ENCODE data around the gene FEN1. TPM values are rescaled to one million over a fixed set of nuclear protein-coding genes. Genes with fewer than 3 reads are reported as not detected.

The FEN1 gene
- total RNA-seq, 1 experiment from 2014 or later: 89.5 TPM

GRCh38 chr11:61820174-61820573 is 27.5 kb downstream of the FEN1 start:
- RAD21 ChIA-PET (ENCODE audit: low non-redundant PET in 1 of 2, low total read pairs in 2 of 2, uncharacterized antibody in 2 of 2, unreplicated experiment in 2 of 2): no interaction called here
- H3K4me3 ChIP-seq (replicated peaks in 1 of 2; ENCODE audit: low read depth in 1 of 2, low read length in 2 of 2): no peak overlapping the region
- TF ChIP-seq, protein P1, sequence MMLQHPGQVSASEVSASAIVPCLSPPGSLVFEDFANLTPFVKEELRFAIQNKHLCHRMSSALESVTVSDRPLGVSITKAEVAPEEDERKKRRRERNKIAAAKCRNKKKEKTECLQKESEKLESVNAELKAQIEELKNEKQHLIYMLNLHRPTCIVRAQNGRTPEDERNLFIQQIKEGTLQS (IDR thresholded peaks at IDR 0.05): no peak
- TF ChIP-seq SIN3A (IDR thresholded peaks at IDR 0.05; ENCODE audit: low read depth) (no peak), EGR1 (IDR thresholded peaks at IDR 0.05; ENCODE audit: low read depth) (no peak)
- peak overlapping the region; percentile 64 for H3K4me2 ChIP-seq (ENCODE audit: low read length)
- H3K79me2 ChIP-seq (ENCODE audit: insufficient read depth, low read length): peaks cover 9% of the 10 kb centered on the region
- H3K9me2 ChIP-seq (ENCODE audit: insufficient read depth): no peaks in the 10 kb centered on the region
- DNase-seq (ENCODE audit: low read depth, low spot score) (no peak), ATAC-seq (no peak)
- H4K20me1 ChIP-seq (ENCODE audit: insufficient read depth): no peaks in the 10 kb centered on the region
- peaks cover 28 to 45% of the 10 kb centered on the region in 2 experiments for H3K4me1 ChIP-seq (ENCODE audit: control insufficient read depth in 1 of 2, insufficient read depth in 2 of 2, low read length in 2 of 2)
- POLR2A ChIA-PET: interaction anchor here (1.0 to 1.7 kb wide), 2 partner anchors 23 to 127 kb away, joined by 3 read pairs; no protein-coding TSS in a partner anchor
- peak overlapping the region; percentile 23; the same call in 1 of the 2 replicates for H3K9ac ChIP-seq (ENCODE audit: low read length)
- no peak overlapping the region for H2AFZ ChIP-seq (ENCODE audit: low read depth, low read length, poor library complexity, severe bottlenecking)
- no TSS peak for BruUV-seq (replicated peaks)
- no peaks in the 10 kb centered on the region for H3K9me3 ChIP-seq (ENCODE audit: control insufficient read depth in 1 of 2, insufficient read depth in 1 of 2, low read depth in 1 of 2, low read length in 2 of 2)
- H3K27ac ChIP-seq (ENCODE audit: low read depth, low read length): peak overlapping the region; percentile 46
- H3K27me3 ChIP-seq (ENCODE audit: insufficient read depth, low read length): no peaks in the 10 kb centered on the region
- no peaks in the 10 kb centered on the region for H3K36me3 ChIP-seq (ENCODE audit: control insufficient read depth in 1 of 2, insufficient read depth in 2 of 2, low read length in 2 of 2)
- intact Hi-C loops (cut with micrococcal nuclease): no loop called here
- CTCF ChIA-PET: interaction anchor here (1.7 kb wide), 1 partner anchor 288 kb away, joined by 5 read pairs; no protein-coding TSS in a partner anchor

DNA sequence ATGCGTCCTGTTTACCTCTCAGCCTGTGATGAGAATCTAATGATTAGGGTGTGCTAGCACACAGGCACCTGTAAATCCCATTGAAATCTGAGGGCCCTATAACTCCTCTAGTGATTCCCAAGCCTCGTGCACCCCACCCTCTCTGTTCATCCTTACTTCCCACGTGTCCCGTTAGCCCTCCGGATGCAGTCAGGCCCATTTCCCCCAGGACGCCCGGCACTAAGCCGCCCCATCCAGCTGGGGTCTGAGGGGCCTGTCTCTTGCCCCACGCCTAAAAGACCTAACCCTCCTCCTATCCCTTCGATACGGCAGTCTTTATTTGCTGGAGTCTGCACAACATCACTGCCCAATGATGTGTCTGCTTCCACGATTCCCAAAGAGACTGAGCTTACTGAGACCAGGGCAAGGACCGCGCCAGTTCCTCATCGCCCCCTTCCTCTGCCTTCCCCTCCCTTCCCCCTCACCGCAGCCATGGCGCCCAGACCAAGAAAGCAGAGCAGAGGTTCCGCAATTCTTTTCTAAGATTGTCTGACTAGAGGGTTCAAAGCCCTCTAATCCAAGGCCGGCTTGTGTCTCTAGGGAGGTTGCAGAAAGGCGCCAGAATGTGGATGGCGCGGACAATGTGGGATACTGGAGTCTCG is 34.3 kb downstream of the FEN1 start:
- POLR2A ChIA-PET: no interaction called here
- Histone ChIP-seq H3K4me1 (ENCODE audit: control insufficient read depth in 1 of 2, insufficient read depth in 2 of 2, low read length in 2 of 2) (no peaks in the 10 kb centered on the region), H3K4me2 (ENCODE audit: low read length) (no peak overlapping the region), H3K9ac (ENCODE audit: low read length) (no peak overlapping the region), H3K27ac (ENCODE audit: low read depth, low read length) (no peak overlapping the region), H4K20me1 (ENCODE audit: insufficient read depth) (no peaks in the 10 kb centered on the region), H3K27me3 (ENCODE audit: insufficient read depth, low read length) (no peaks in the 10 kb centered on the region), H2AFZ (ENCODE audit: low read depth, low read length, poor library complexity, severe bottlenecking) (no peak overlapping the region), H3K9me3 (ENCODE audit: control insufficient read depth in 1 of 2, insufficient read depth in 1 of 2, low read depth in 1 of 2, low read length in 2 of 2) (no peaks in the 10 kb centered on the region), H3K4me3 (replicated peaks in 1 of 2; ENCODE audit: low read depth in 1 of 2, low read length in 2 of 2) (no peak overlapping the region), H3K36me3 (ENCODE audit: control insufficient read depth in 1 of 2, insufficient read depth in 2 of 2, low read length in 2 of 2) (no peaks in the 10 kb centered on the region), H3K9me2 (ENCODE audit: insufficient read depth) (no peaks in the 10 kb centered on the region), H3K79me2 (ENCODE audit: insufficient read depth, low read length) (no peaks in the 10 kb centered on the region)
- ATAC-seq (no peak), DNase-seq (ENCODE audit: low read depth, low spot score) (no peak)
- CTCF ChIA-PET: no interaction called here
- intact Hi-C loops (cut with micrococcal nuclease): no loop called here
- no TSS peak for BruUV-seq (replicated peaks)
- no peak for TF ChIP-seq FOSL1 (IDR thresholded peaks at IDR 0.05; ENCODE audit: low read depth)
- TF ChIP-seq EGR1 (IDR thresholded peaks at IDR 0.05; ENCODE audit: low read depth): no peak
- no peak for TF ChIP-seq ZNF274 (IDR thresholded peaks at IDR 0.05; ENCODE audit: low read depth, low read length)
- TF ChIP-seq YY1 (IDR thresholded peaks at IDR 0.05; ENCODE audit: extremely low read depth, insufficient replicate concordance, low read depth, low read length): no peak
- no peak for TF ChIP-seq TCF7L2 (IDR thresholded peaks at IDR 0.05; ENCODE audit: borderline replicate concordance, extremely low read depth, insufficient read depth, insufficient read length)
- TF ChIP-seq ZBTB33 (IDR thresholded peaks at IDR 0.05; ENCODE audit: extremely low read depth, insufficient replicate concordance, low read length): no peak
- TF ChIP-seq SP1 (IDR thresholded peaks at IDR 0.05; ENCODE audit: low read depth): no peak
- no peak for TF ChIP-seq SRF (IDR thresholded peaks at IDR 0.05; ENCODE audit: low read depth)
- TF ChIP-seq ELF1 (IDR thresholded peaks at IDR 0.05; ENCODE audit: borderline replicate concordance, low read depth): no peak
- TF ChIP-seq SIN3A (IDR thresholded peaks at IDR 0.05; ENCODE audit: low read depth): no peak
- TF ChIP-seq POLR2AphosphoS5 (IDR thresholded peaks at IDR 0.05; ENCODE audit: low read depth, low read length): no peak
- RAD21 ChIA-PET (ENCODE audit: low non-redundant PET in 1 of 2, low total read pairs in 2 of 2, uncharacterized antibody in 2 of 2, unreplicated experiment in 2 of 2): no interaction called here

Measured in HCT116 (cell line).